Hepatocyte (in vitro differentiated cells): ENCODE data around the gene TXNRD2. TPM values are rescaled to one million over a fixed set of nuclear protein-coding genes. Genes with fewer than 3 reads are reported as not detected.
A peak's percentile ranks its signal among the peaks of the same experiment; 100 is the strongest.
"Not testable (repeated sequence)": the region's sequence is repeated elsewhere in the genome, so short reads cannot be mapped to it uniquely, and the experiment has no call there.

Experiments
- DNase-seq: peaks from one replicate; pipeline ENCODE4 v3.0.0-alpha.2; 2016; ENCODE audit warnings: low spot score
- H2AFZ ChIP-seq: fragments of 200-600 bp; sonication (generic); 2 replicates; pipeline ENCODE4 v1.6.0; 2016; ENCODE audit warnings: antibody characterized with exemption, mild to moderate bottlenecking
- H3K27ac ChIP-seq: fragments of 200-600 bp; sonication (generic); 2 replicates; pipeline ENCODE4 v1.5.1; 2016; ENCODE audit warnings: mild to moderate bottlenecking
- H3K27me3 ChIP-seq: fragments of 200-600 bp; sonication (generic); 2 replicates; pipeline ENCODE4 v1.6.1; 2016
- H3K36me3 ChIP-seq: fragments of 200-600 bp; sonication (generic); replicated peaks from 2 replicates; pipeline ENCODE4 v1.5.1; 2016; ENCODE audit warnings: low read depth; ENCODE audit not compliant: insufficient read depth
- H3K4me1 ChIP-seq: fragments of 200-600 bp; sonication (generic); 2 replicates; pipeline ENCODE4 v1.5.1; 2016; ENCODE audit warnings: mild to moderate bottlenecking, moderate library complexity; ENCODE audit not compliant: insufficient read depth
- H3K4me2 ChIP-seq: fragments of 200-600 bp; sonication (generic); 2 replicates; pipeline ENCODE4 v1.6.0; 2016
- H3K4me3 ChIP-seq: fragments of 200-600 bp; sonication (generic); 2 replicates; pipeline ENCODE4 v1.5.1; 2016; ENCODE audit warnings: mild to moderate bottlenecking
- H3K79me2 ChIP-seq: fragments of 200-600 bp; sonication (generic); 2 replicates; pipeline ENCODE4 v1.6.0; 2017; ENCODE audit warnings: mild to moderate bottlenecking
- H3K9me2 ChIP-seq: fragments of 200-600 bp; sonication (generic); replicated peaks from 2 replicates; pipeline ENCODE4 v1.6.0; 2017; ENCODE audit warnings: mild to moderate bottlenecking; ENCODE audit not compliant: insufficient read depth
- H3K9me3 ChIP-seq: fragments of 200-600 bp; sonication (generic); 2 replicates; pipeline ENCODE4 v1.5.1; 2016; ENCODE audit warnings: low read depth, mild to moderate bottlenecking
- H4K20me1 ChIP-seq: fragments of 200-600 bp; sonication (generic); 2 replicates; pipeline ENCODE4 v1.6.0; 2016; ENCODE audit warnings: mild to moderate bottlenecking; ENCODE audit not compliant: insufficient read depth, poor library complexity, severe bottlenecking
- CTCF ChIP-seq: fragments of 200-600 bp; sonication (generic); IDR thresholded peaks from 2 replicates; pipeline ENCODE4 v1.5.1; 2016; ENCODE audit warnings: antibody characterized with exemption, mild to moderate bottlenecking; ENCODE audit not compliant: poor library complexity
- EZH2 ChIP-seq: fragments of 200-600 bp; sonication (generic); IDR thresholded peaks from 2 replicates; pipeline ENCODE4 v1.6.1; 2016; ENCODE audit warnings: antibody characterized with exemption, mild to moderate bottlenecking, borderline replicate concordance
- EZH2phosphoT487 ChIP-seq: fragments of 200-600 bp; sonication (generic); IDR thresholded peaks from one replicate; pipeline ENCODE4 v1.6.1; 2018; ENCODE audit warnings: antibody characterized with exemption, mild to moderate bottlenecking, low read depth, moderate library complexity; ENCODE audit not compliant: unreplicated experiment, severe bottlenecking
- WGBS: methylation state at CpG from one replicate; pipeline ENCODE4 v1.1.6; 2016; ENCODE audit warnings: low lambda C conversion rate; ENCODE audit errors: missing lambda C conversion rate; 5-methylcytosine and 5-hydroxymethylcytosine counted together
- polyA plus RNA-seq: library from polyadenylated mRNA; unstranded; fragments of >200 nt; fragmentation: Nextera tagmentation; extraction: Ambion mirVana; gene quantifications from 2 replicates; pipeline ENCODE4 v1.2.1, GENCODE V29; 2016
- total RNA-seq: library from RNA; depleted of rRNA; stranded (reverse); fragments of >200 nt; gene quantifications from 2 replicates; pipeline ENCODE4 v1.2.3, GENCODE V29; 2014

The TXNRD2 gene
- total and polyA plus RNA-seq, 2 experiments from 2014 or later, result 0.60 to 2.1 TPM

GRCh38 chr22:19911540-19912270, 29.9 kb downstream of the TXNRD2 start:
- Histone ChIP-seq H4K20me1 (no peaks in the 10 kb centered on the region), H3K4me2 (no peak overlapping the region), H3K4me3 (no peak overlapping the region), H3K4me1 (no peaks in the 10 kb centered on the region), H3K9me3 (no peaks in the 10 kb centered on the region), H3K27ac (no peak overlapping the region), H2AFZ (no peak overlapping the region), H3K9me2 (no peaks in the 10 kb centered on the region), H3K36me3 (no peaks in the 10 kb centered on the region), H3K79me2 (no peaks in the 10 kb centered on the region), H3K27me3 (no peaks in the 10 kb centered on the region)
- TF ChIP-seq CTCF (no peak), EZH2 (no peak), EZH2phosphoT487 (no peak)
- WGBS, result 90% methylated on average over 12 of the region's 12 CpGs
- no peak for DNase-seq

- Histone ChIP-seq H2AFZ (no peak overlapping the region), H3K4me2 (no peak overlapping the region), H3K9me3 (no peaks in the 10 kb centered on the region), H4K20me1 (no peaks in the 10 kb centered on the region), H3K27ac (no peak overlapping the region), H3K79me2 (no peaks in the 10 kb centered on the region), H3K4me1 (peaks cover 9% of the 10 kb centered on the region), H3K36me3 (no peaks in the 10 kb centered on the region), H3K4me3 (no peak overlapping the region), H3K9me2 (no peaks in the 10 kb centered on the region), H3K27me3 (no peaks in the 10 kb centered on the region)
- 32% methylated on average over 4 of the region's 4 CpGs for WGBS
- TF ChIP-seq EZH2phosphoT487 (no peak), EZH2 (no peak), CTCF (no peak)
- DNase-seq, result no peak
Measured at GRCh38 chr22:19910180-19910744, 31.4 kb downstream of the TXNRD2 start.

- no peaks in the 10 kb centered on the region for H3K9me3 ChIP-seq
- 18% methylated on average over 5 of the region's 6 CpGs for WGBS
- H3K36me3 ChIP-seq, result no peaks in the 10 kb centered on the region
- DNase-seq, result peak; percentile 91
- H3K4me3 ChIP-seq, result no peak overlapping the region
- H3K4me1 ChIP-seq, result peaks cover 16% of the 10 kb centered on the region
- H4K20me1 ChIP-seq, result no peaks in the 10 kb centered on the region
- no peak overlapping the region for H2AFZ ChIP-seq
- H3K27me3 ChIP-seq, result peaks cover 3% of the 10 kb centered on the region
- H3K79me2 ChIP-seq, result no peaks in the 10 kb centered on the region
- peak; percentile 94 for TF ChIP-seq CTCF
- TF ChIP-seq EZH2phosphoT487, result no peak
- no peak overlapping the region for H3K27ac ChIP-seq
- H3K4me2 ChIP-seq, result no peak overlapping the region
- no peaks in the 10 kb centered on the region for H3K9me2 ChIP-seq
Measured at GRCh38 chr22:19909350-19910179, 32.1 kb downstream of the TXNRD2 start.

- not testable (repeated sequence) for H3K36me3 ChIP-seq, H3K4me3 ChIP-seq, H3K27ac ChIP-seq, H2AFZ ChIP-seq, H3K9me3 ChIP-seq, DNase-seq, H3K4me2 ChIP-seq, H4K20me1 ChIP-seq, H3K79me2 ChIP-seq, H3K27me3 ChIP-seq, H3K9me2 ChIP-seq
- WGBS, result 91% methylated on average over 3 of the region's 16 CpGs
- peaks cover 17% of the 10 kb centered on the region for H3K4me1 ChIP-seq
Measured at GRCh38 chr22:19907902-19908301, 33.7 kb downstream of the TXNRD2 start.

- H3K27me3 ChIP-seq, H2AFZ ChIP-seq, H4K20me1 ChIP-seq, H3K36me3 ChIP-seq, H3K4me3 ChIP-seq, H3K4me2 ChIP-seq, DNase-seq, H3K9me2 ChIP-seq, H3K9me3 ChIP-seq, H3K79me2 ChIP-seq, H3K27ac ChIP-seq: not testable (repeated sequence)
- 86% methylated on average over 7 of the region's 25 CpGs for WGBS
- peaks cover 17% of the 10 kb centered on the region for H3K4me1 ChIP-seq
Measured at GRCh38 chr22:19906864-19907263, 34.8 kb downstream of the TXNRD2 start.
